Osteocyte (in vitro differentiated cells): ENCODE data around the gene DCDC2. TPM values are rescaled to one million over a fixed set of nuclear protein-coding genes. Genes with fewer than 3 reads are reported as not detected.

Experiments
- DNase-seq: peaks from one replicate; pipeline ENCODE4 v3.0.0; 2021; ENCODE audit warnings: mixed read lengths; ENCODE audit not compliant: unreplicated experiment; ENCODE audit errors: extremely low spot score
- H3K27ac Mint-ChIP-seq: one replicate; pipeline ENCODE4 v1.8.0; 2021; ENCODE audit warnings: mild to moderate bottlenecking, mixed read lengths; ENCODE audit not compliant: unreplicated experiment
- H3K27me3 Mint-ChIP-seq: one replicate; pipeline ENCODE4 v1.8.0; 2021; ENCODE audit warnings: mixed read lengths; ENCODE audit not compliant: unreplicated experiment
- H3K36me3 Mint-ChIP-seq: one replicate; pipeline ENCODE4 v1.8.0; 2021; ENCODE audit warnings: mixed read lengths; ENCODE audit not compliant: unreplicated experiment
- H3K4me1 Mint-ChIP-seq: one replicate; pipeline ENCODE4 v1.8.0; 2021; ENCODE audit warnings: mixed read lengths; ENCODE audit not compliant: unreplicated experiment
- H3K4me3 Mint-ChIP-seq: one replicate; pipeline ENCODE4 v1.8.0; 2021; ENCODE audit warnings: mild to moderate bottlenecking, moderate library complexity, mixed read lengths; ENCODE audit not compliant: unreplicated experiment
- H3K9me3 Mint-ChIP-seq: one replicate; pipeline ENCODE4 v1.8.0; 2021; ENCODE audit warnings: mixed read lengths; ENCODE audit not compliant: unreplicated experiment
- CTCF ChIP-seq: fragments of 200-600 bp; sonication (generic); IDR thresholded peaks from 2 replicates; pipeline ENCODE4 v1.5.0; 2021; ENCODE audit warnings: antibody characterized with exemption, mild to moderate bottlenecking, moderate library complexity
- total RNA-seq: library from RNA; stranded (reverse); gene quantifications from 2 replicates; pipeline ENCODE4 v1.2.1, GENCODE V29; 2021

DCDC2 gene
- total RNA-seq, 1 donor from 2014 or later: 1.0 TPM

GRCh38 chr6:24152014-24152413 is 205.8 kb downstream of the DCDC2 start:
- Mint-ChIP-seq H3K9me3 (no peaks in the 10 kb centered on the region), H3K4me3 (no peak overlapping the region), H3K4me1 (no peaks in the 10 kb centered on the region), H3K27ac (no peak overlapping the region), H3K36me3 (no peaks in the 10 kb centered on the region), H3K27me3 (no peaks in the 10 kb centered on the region)
- no peak for TF ChIP-seq CTCF
- no peak for DNase-seq

GRCh38 chr6:24149836-24150235 is 208.0 kb downstream of the DCDC2 start:
- Mint-ChIP-seq H3K27ac (no peak overlapping the region), H3K4me3 (no peak overlapping the region), H3K36me3 (no peaks in the 10 kb centered on the region), H3K27me3 (no peaks in the 10 kb centered on the region), H3K9me3 (no peaks in the 10 kb centered on the region), H3K4me1 (no peaks in the 10 kb centered on the region)
- no peak for DNase-seq
- TF ChIP-seq CTCF: no peak

GRCh38 chr6:24149296-24149695 is 208.6 kb downstream of the DCDC2 start:
- TF ChIP-seq CTCF: no peak
- H3K4me1 Mint-ChIP-seq: no peaks in the 10 kb centered on the region
- H3K36me3 Mint-ChIP-seq: no peaks in the 10 kb centered on the region
- DNase-seq: no peak
- H3K27me3 Mint-ChIP-seq: no peaks in the 10 kb centered on the region
- no peak overlapping the region for H3K27ac Mint-ChIP-seq
- H3K9me3 Mint-ChIP-seq: peaks cover 2% of the 10 kb centered on the region
- H3K4me3 Mint-ChIP-seq: no peak overlapping the region

GRCh38 chr6:24148684-24149083 is 209.2 kb downstream of the DCDC2 start:
- peaks cover 4% of the 10 kb centered on the region for H3K9me3 Mint-ChIP-seq
- H3K4me1 Mint-ChIP-seq: no peaks in the 10 kb centered on the region
- DNase-seq: no peak
- no peak for TF ChIP-seq CTCF
- H3K27me3 Mint-ChIP-seq: no peaks in the 10 kb centered on the region
- H3K36me3 Mint-ChIP-seq: no peaks in the 10 kb centered on the region
- no peak overlapping the region for H3K4me3 Mint-ChIP-seq
- no peak overlapping the region for H3K27ac Mint-ChIP-seq

- TF ChIP-seq CTCF: no peak
- H3K36me3 Mint-ChIP-seq: no peaks in the 10 kb centered on the region
- H3K27me3 Mint-ChIP-seq: no peaks in the 10 kb centered on the region
- no peak for DNase-seq
- no peak overlapping the region for H3K4me3 Mint-ChIP-seq
- no peak overlapping the region for H3K27ac Mint-ChIP-seq
- H3K4me1 Mint-ChIP-seq: no peaks in the 10 kb centered on the region
- peaks cover 4% of the 10 kb centered on the region for H3K9me3 Mint-ChIP-seq
Observed at GRCh38 chr6:24148154-24148570, 209.7 kb downstream of the DCDC2 start.
